ENCODE data around the gene PKD1L1.
A peak's percentile ranks its signal among the peaks of the same experiment; 100 is the strongest.

PKD1L1 gene

DNA sequence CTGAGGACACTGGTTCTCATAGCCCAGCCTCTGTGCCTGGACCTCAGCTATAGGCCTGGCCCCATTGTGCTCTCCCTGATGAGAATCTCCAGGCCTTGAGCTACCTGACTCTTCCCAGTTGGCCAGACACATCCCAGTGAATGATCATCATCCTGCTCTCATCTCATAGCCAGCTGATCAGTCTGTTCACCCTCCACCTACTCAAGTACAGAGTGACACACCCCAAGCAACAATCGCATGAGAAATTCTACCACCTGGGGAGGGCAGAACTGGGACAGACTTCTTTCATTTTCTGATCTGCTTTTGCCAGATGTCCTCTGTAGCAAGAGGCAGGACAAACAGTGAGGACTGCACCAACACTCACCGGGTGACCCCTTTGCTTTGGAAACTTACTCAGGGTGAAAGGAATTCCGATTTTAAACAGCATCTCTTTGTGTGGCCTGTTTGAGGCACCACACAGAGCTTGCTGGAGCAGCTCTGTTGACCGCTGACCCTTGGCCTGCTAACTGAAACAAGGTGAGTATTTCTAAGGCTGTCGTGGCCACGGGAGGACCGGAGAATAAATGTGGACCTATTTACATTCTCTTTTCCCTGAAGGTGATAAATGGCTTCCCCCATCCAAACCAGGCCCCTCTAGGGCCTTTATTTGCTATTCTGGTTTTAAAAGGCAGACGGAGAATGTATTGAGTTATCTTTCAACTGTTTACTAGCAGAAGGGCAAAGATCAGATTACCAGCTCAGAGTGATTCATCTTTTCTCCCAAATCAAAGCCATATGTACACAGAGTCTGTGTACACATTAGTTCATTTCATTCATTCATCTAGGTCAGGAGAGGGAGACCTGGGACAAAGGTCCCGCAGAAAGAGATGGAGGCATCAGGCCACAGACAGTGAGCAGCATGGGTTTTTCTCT is 184.9 kb downstream of the PKD1L1 start:
- peaks cover 3% of the 10 kb centered on the region for H3K4me1 ChIP-seq (ENCODE audit: control insufficient read depth, insufficient read depth, low read length)
- ChIA-PET CTCF (no interaction called here), POLR2A (no interaction called here)
- H3K9me3 ChIP-seq (ENCODE audit: control insufficient read depth, insufficient read depth, low read depth, low read length) = no peaks in the 10 kb centered on the region
- no peaks in the 10 kb centered on the region for H3K36me3 ChIP-seq (ENCODE audit: control insufficient read depth in 2 of 2, insufficient read depth in 1 of 2, low read length in 2 of 2)
- peak overlapping the region; percentile 38 for H3K27ac ChIP-seq (ENCODE audit: extremely low read depth, low read depth, low read length)
- no peak overlapping the region for H3K4me3 ChIP-seq (ENCODE audit: low read depth, low read length)
- no peak for TF ChIP-seq ZFP37 (tag by site-specific recombination; IDR thresholded peaks at IDR 0.05)
- TF ChIP-seq, protein P1, sequence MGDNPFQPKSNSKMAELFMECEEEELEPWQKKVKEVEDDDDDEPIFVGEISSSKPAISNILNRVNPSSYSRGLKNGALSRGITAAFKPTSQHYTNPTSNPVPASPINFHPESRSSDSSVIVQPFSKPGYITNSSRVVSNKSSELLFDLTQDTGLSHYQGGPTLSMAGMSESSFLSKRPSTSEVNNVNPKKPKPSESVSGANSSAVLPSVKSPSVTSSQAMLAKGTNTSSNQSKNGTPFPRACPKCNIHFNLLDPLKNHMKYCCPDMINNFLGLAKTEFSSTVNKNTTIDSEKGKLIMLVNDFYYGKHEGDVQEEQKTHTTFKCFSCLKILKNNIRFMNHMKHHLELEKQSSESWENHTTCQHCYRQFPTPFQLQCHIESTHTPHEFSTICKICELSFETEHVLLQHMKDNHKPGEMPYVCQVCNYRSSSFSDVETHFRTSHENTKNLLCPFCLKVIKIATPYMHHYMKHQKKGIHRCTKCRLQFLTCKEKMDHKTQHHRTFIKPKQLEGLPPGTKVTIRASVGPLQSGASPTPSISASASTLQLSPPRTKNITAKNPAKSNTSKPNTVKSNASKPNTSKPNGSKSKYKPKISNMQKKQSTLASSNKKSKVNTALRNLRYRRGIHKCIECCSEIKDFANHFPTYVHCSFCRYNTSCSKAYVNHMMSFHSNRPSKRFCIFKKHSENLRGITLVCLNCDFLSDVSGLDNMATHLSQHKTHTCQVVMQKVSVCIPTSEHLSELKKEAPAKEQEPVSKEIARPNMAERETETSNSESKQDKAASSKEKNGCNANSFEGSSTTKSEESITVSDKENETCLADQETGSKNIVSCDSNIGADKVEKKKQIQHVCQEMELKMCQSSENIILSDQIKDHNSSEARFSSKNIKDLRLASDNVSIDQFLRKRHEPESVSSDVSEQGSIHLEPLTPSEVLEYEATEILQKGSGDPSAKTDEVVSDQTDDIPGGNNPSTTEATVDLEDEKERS (tag by site-specific recombination; IDR thresholded peaks at IDR 0.05) = no peak
- TF ChIP-seq, protein P2, sequence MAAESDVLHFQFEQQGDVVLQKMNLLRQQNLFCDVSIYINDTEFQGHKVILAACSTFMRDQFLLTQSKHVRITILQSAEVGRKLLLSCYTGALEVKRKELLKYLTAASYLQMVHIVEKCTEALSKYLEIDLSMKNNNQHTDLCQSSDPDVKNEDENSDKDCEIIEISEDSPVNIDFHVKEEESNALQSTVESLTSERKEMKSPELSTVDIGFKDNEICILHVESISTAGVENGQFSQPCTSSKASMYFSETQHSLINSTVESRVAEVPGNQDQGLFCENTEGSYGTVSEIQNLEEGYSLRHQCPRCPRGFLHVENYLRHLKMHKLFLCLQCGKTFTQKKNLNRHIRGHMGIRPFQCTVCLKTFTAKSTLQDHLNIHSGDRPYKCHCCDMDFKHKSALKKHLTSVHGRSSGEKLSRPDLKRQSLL (tag by site-specific recombination; IDR thresholded peaks at IDR 0.05) = no peak
- TF ChIP-seq OSR2 (tag by site-specific recombination; IDR thresholded peaks at IDR 0.05) = no peak
- TF ChIP-seq, protein P3, sequence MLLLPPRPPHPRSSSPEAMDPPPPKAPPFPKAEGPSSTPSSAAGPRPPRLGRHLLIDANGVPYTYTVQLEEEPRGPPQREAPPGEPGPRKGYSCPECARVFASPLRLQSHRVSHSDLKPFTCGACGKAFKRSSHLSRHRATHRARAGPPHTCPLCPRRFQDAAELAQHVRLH (tag by site-specific recombination; IDR thresholded peaks at IDR 0.05) = no peak
- TF ChIP-seq ZNF571 (tag by site-specific recombination; IDR thresholded peaks at IDR 0.05) = no peak
- TF ChIP-seq OVOL3 (tag by site-specific recombination; IDR thresholded peaks at IDR 0.05) = no peak
- TF ChIP-seq ZFP3 (tag by site-specific recombination; IDR thresholded peaks at IDR 0.05; ENCODE audit: low read depth) = no peak
- no peak for TF ChIP-seq IKZF3 (tag by site-specific recombination; IDR thresholded peaks at IDR 0.05)
- TF ChIP-seq ZNF792 (tag by site-specific recombination; IDR thresholded peaks at IDR 0.05) = peak; percentile 37; the same call in 1 of the 2 replicates
- TF ChIP-seq ZNF274 (IDR thresholded peaks at IDR 0.05; ENCODE audit: low read length) = no peak
- no peak for TF ChIP-seq ZNF274 (tag by site-specific recombination; IDR thresholded peaks at IDR 0.05; ENCODE audit: borderline replicate concordance)
- TF ChIP-seq, protein P4, sequence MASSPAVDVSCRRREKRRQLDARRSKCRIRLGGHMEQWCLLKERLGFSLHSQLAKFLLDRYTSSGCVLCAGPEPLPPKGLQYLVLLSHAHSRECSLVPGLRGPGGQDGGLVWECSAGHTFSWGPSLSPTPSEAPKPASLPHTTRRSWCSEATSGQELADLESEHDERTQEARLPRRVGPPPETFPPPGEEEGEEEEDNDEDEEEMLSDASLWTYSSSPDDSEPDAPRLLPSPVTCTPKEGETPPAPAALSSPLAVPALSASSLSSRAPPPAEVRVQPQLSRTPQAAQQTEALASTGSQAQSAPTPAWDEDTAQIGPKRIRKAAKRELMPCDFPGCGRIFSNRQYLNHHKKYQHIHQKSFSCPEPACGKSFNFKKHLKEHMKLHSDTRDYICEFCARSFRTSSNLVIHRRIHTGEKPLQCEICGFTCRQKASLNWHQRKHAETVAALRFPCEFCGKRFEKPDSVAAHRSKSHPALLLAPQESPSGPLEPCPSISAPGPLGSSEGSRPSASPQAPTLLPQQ (tag by site-specific recombination; IDR thresholded peaks at IDR 0.05) = no peak
- TF ChIP-seq GLI2 (tag by site-specific recombination; IDR thresholded peaks at IDR 0.05; ENCODE audit: borderline replicate concordance, low read depth) = no peak
- TF ChIP-seq ZNF529 (tag by site-specific recombination; IDR thresholded peaks at IDR 0.05; ENCODE audit: insufficient replicate concordance) = no peak
- TF ChIP-seq KLF16 (tag by site-specific recombination; IDR thresholded peaks at IDR 0.05) = no peak
- no peak for TF ChIP-seq MYNN (tag by site-specific recombination; IDR thresholded peaks at IDR 0.05; ENCODE audit: borderline replicate concordance)
- no peak for TF ChIP-seq ZNF521 (tag by site-specific recombination; IDR thresholded peaks at IDR 0.05)
- TF ChIP-seq YY2 (tag by site-specific recombination; IDR thresholded peaks at IDR 0.05) = no peak
- TF ChIP-seq ZEB2 (tag by site-specific recombination; IDR thresholded peaks at IDR 0.05) = peak; percentile 53; the same call in 1 of the 2 replicates
- TF ChIP-seq, protein P5, sequence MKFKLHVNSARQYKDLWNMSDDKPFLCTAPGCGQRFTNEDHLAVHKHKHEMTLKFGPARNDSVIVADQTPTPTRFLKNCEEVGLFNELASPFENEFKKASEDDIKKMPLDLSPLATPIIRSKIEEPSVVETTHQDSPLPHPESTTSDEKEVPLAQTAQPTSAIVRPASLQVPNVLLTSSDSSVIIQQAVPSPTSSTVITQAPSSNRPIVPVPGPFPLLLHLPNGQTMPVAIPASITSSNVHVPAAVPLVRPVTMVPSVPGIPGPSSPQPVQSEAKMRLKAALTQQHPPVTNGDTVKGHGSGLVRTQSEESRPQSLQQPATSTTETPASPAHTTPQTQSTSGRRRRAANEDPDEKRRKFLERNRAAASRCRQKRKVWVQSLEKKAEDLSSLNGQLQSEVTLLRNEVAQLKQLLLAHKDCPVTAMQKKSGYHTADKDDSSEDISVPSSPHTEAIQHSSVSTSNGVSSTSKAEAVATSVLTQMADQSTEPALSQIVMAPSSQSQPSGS (tag by site-specific recombination; IDR thresholded peaks at IDR 0.05; ENCODE audit: low read depth) = no peak
- no peak for TF ChIP-seq WT1 (tag by site-specific recombination; IDR thresholded peaks at IDR 0.05)
- no peak for TF ChIP-seq ZNF292 (tag by site-specific recombination; IDR thresholded peaks at IDR 0.05; ENCODE audit: borderline replicate concordance, low read depth)
- no peak for TF ChIP-seq ZNF544 (tag by site-specific recombination; IDR thresholded peaks at IDR 0.05)
- TF ChIP-seq ZNF184 (tag by site-specific recombination; IDR thresholded peaks at IDR 0.05) = no peak
- TF ChIP-seq ZNF624 (tag by site-specific recombination; IDR thresholded peaks at IDR 0.05) = no peak
- TF ChIP-seq ZBTB17 (tag by site-specific recombination; IDR thresholded peaks at IDR 0.05) = no peak
- TF ChIP-seq, protein P6, sequence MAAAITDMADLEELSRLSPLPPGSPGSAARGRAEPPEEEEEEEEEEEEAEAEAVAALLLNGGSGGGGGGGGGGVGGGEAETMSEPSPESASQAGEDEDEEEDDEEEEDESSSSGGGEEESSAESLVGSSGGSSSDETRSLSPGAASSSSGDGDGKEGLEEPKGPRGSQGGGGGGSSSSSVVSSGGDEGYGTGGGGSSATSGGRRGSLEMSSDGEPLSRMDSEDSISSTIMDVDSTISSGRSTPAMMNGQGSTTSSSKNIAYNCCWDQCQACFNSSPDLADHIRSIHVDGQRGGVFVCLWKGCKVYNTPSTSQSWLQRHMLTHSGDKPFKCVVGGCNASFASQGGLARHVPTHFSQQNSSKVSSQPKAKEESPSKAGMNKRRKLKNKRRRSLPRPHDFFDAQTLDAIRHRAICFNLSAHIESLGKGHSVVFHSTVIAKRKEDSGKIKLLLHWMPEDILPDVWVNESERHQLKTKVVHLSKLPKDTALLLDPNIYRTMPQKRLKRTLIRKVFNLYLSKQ (tag by site-specific recombination; IDR thresholded peaks at IDR 0.05; ENCODE audit: borderline replicate concordance) = no peak
- peak; percentile 45 for TF ChIP-seq ZNF629 (tag by site-specific recombination; IDR thresholded peaks at IDR 0.05)

Measured in HEK293 (cell line).